CD4-positive, alpha-beta T cell (primary cell): ENCODE results near the gene CRYL1. TPM values are rescaled to one million over a fixed set of nuclear protein-coding genes. Genes with fewer than 3 reads are reported as not detected.

ENCODE experiments used
- ATAC-seq: fragments of 200-7000 bp; cut with Tn5 transposase; one replicate; pipeline ENCODE4 v1.10.0; 2022; ENCODE audit warnings: mild to moderate bottlenecking; ENCODE audit not compliant: poor library complexity
- CTCF ChIA-PET: fragments of 350-600 bp; sonication (Branson Sonifier 250); formaldehyde crosslinking; loops from one replicate; lab custom pipeline; 2021; ENCODE audit warnings: antibody characterized with exemption, inconsistent platforms; lab: Charles Lee
- POLR2A ChIA-PET: fragments of 350-600 bp; sonication (Branson Sonifier 250); formaldehyde crosslinking; loops from one replicate; lab custom pipeline; 2021; ENCODE audit warnings: antibody characterized with exemption, inconsistent platforms; lab: Charles Lee
- DNase-seq, 14 experiments: peaks; one replicate each; pipeline ENCODE4 v3.0.0-alpha.2; 2013 to 2020; ENCODE audit warnings: mixed read lengths in 2 of 14
- H3K27ac ChIP-seq, 2 donors: one replicate each; pipeline versions ENCODE4 v1.5.1 to v1.7.0; 2013; ENCODE audit warnings: low read length in 2 of 2, low read depth in 1 of 2, mild to moderate bottlenecking in 1 of 2
- H3K27me3 ChIP-seq, 2 experiments: 1 replicate in 1 of 2; 2 replicates in 1 of 2; pipeline versions ENCODE4 v1.6.1 to v1.7.0; 2013; ENCODE audit warnings: low read length in 2 of 2, control low read depth in 1 of 2, mild to moderate bottlenecking in 1 of 2, moderate library complexity in 1 of 2; ENCODE audit not compliant: insufficient read depth in 2 of 2, control insufficient read depth in 1 of 2
- H3K36me3 ChIP-seq: one replicate; pipeline ENCODE4 v1.6.1; 2013; ENCODE audit warnings: low read length, control low read depth; ENCODE audit not compliant: insufficient read depth
- H3K4me1 ChIP-seq: one replicate; pipeline ENCODE4 v1.6.1; 2013; ENCODE audit warnings: low read length, control low read depth; ENCODE audit not compliant: insufficient read depth
- H3K4me3 ChIP-seq: one replicate; pipeline ENCODE4 v1.5.1; 2013; ENCODE audit warnings: mild to moderate bottlenecking, low read length, moderate library complexity
- H3K9me3 ChIP-seq, 2 experiments: 1 replicate in 1 of 2; 2 replicates in 1 of 2; pipeline versions ENCODE4 v1.6.1 to v1.7.0; 2013; ENCODE audit warnings: low read length in 2 of 2, mild to moderate bottlenecking in 2 of 2, control low read depth in 1 of 2, moderate library complexity in 1 of 2; ENCODE audit not compliant: control insufficient read depth in 1 of 2, insufficient read depth in 1 of 2
- H3K27ac Mint-ChIP-seq: one replicate; pipeline ENCODE4 v1.8.0; 2020; ENCODE audit warnings: mixed read lengths
- H3K27me3 Mint-ChIP-seq: one replicate; pipeline ENCODE4 v1.8.0; 2021; ENCODE audit warnings: mixed read lengths
- H3K36me3 Mint-ChIP-seq: one replicate; pipeline ENCODE4 v1.8.0; 2021; ENCODE audit warnings: low read depth, mixed read lengths
- H3K4me1 Mint-ChIP-seq: one replicate; pipeline ENCODE4 v1.8.0; 2021; ENCODE audit warnings: low read depth, mixed read lengths
- H3K4me3 Mint-ChIP-seq: one replicate; pipeline ENCODE4 v1.8.0; 2020; ENCODE audit warnings: mild to moderate bottlenecking, mixed read lengths
- H3K9me3 Mint-ChIP-seq: one replicate; pipeline ENCODE4 v1.8.0; 2020; ENCODE audit warnings: mixed read lengths
- CTCF ChIP-seq: fragments of 200-600 bp; IDR thresholded peaks from one replicate; pipeline ENCODE4 v1.8.0; 2022; ENCODE audit warnings: antibody characterized with exemption, mild to moderate bottlenecking
- intact Hi-C, 2 experiments: fragments of 100-400 bp; cut with DNase I in 1 of 2; cut with micrococcal nuclease in 1 of 2; formaldehyde crosslinking; loops; one replicate each; pipeline versions ENCODE4 v1.15.1 to v1.9.0; 2023 to 2025; cut with DNase I, micrococcal nuclease
- total RNA-seq, 174 experiments: library from RNA in 2 of 174; stranded (reverse) in 2 of 174; gene quantifications; one replicate each; pipeline ENCODE4 v1.2.3 and lab custom pipeline; 2021 to 2026

Gene CRYL1
- total RNA-seq, 2 experiments from 2014 or later: 7.9 to 8.0 TPM

GRCh38 chr13:20566898-20567874, 41.5 kb upstream of the CRYL1 start, which contains the start of gene IFT88:
TSS of gene IFT88 (plus strand) at chr13:20567157. CDS start at chr13:20574386, 7,229 bp downstream.
- DNase-seq (peak; percentile 57 to 87 (median 78)), ATAC-seq (peak; percentile 87)
- Mint-ChIP-seq H3K4me1 (peaks cover 19% of the 10 kb centered on the region), H3K27me3 (no peaks in the 10 kb centered on the region), H3K27ac (peak within 1 kb of the TSS; percentile 82), H3K4me3 (peak within 1 kb of the TSS; percentile 96), H3K9me3 (peaks cover 6% of the 10 kb centered on the region), H3K36me3 (peaks cover 28% of the 10 kb centered on the region)
- ChIA-PET POLR2A (interaction anchor here (0.6 to 1.5 kb wide), 5 partner anchors 29 to 206 kb away, joined by 3 to 8 read pairs (median 4); partner anchors contain the start of gene CRYL1), CTCF (interaction anchor here (1.3 kb wide), 1 partner anchor 41 kb away, joined by 3 read pairs; no protein-coding TSS in a partner anchor)
- H3K27me3 ChIP-seq: no peaks in the 10 kb centered on the region
- intact Hi-C loops: loop anchor here (2.0 to 10.0 kb wide), 5 partner anchors 40 to 728 kb away; partner anchors contain the start of gene CRYL1 (in 1 of the 2)
- H3K9me3 ChIP-seq: peaks cover 7% of the 10 kb centered on the region in 2 experiments
- no peaks in the 10 kb centered on the region for H3K36me3 ChIP-seq
- peaks cover 15% of the 10 kb centered on the region for H3K4me1 ChIP-seq
- no peak for TF ChIP-seq CTCF
- H3K4me3 ChIP-seq: peak within 1 kb of the TSS; percentile 69
- peak within 1 kb of the TSS; percentile 53 to 60 for H3K27ac ChIP-seq

DNA sequence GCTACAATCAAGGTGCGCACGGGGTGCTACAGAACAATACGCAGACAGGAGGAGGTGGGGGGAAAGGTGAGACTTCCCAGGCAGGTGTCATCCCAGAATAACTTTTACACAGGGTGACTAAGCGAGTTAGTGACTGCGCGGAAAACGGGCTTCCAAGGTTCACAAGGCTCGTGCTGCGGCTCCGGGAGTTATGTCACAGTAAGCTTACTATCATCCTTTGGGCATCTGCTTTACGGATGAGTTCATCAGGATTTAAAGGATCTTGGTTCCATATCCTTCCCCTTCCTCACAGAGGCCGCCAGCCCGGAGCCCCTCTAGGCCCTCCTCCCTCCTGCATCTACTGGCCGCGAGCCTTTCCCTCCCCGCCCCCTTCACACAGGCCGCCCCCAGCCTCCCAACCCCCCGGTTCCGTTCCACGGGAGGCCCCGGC, 40.8 kb upstream of the CRYL1 start:
- CTCF ChIA-PET: interaction anchor here (1.3 kb wide), 1 partner anchor 40 kb away, joined by 3 read pairs; no protein-coding TSS in a partner anchor
- POLR2A ChIA-PET: interaction anchor here (1.0 kb wide), 1 partner anchor 40 kb away, joined by 5 read pairs; the partner anchor contains the start of gene CRYL1
- Mint-ChIP-seq H3K36me3 (peaks cover 20% of the 10 kb centered on the region), H3K27me3 (no peaks in the 10 kb centered on the region), H3K4me3 (peak overlapping the region; percentile 96), H3K27ac (peak overlapping the region; percentile 82), H3K4me1 (peaks cover 19% of the 10 kb centered on the region), H3K9me3 (peaks cover 6% of the 10 kb centered on the region)
- intact Hi-C loops: loop anchor here (2.0 to 10.0 kb wide), 5 partner anchors 39 to 728 kb away; partner anchors contain the start of gene CRYL1 (in 1 of the 2)
- Histone ChIP-seq H3K4me1 (peaks cover 15% of the 10 kb centered on the region), H3K4me3 (peak overlapping the region; percentile 69), H3K27ac (peak overlapping the region; percentile 46 to 53), H3K9me3 (peaks cover 7% of the 10 kb centered on the region in 2 experiments), H3K27me3 (no peaks in the 10 kb centered on the region), H3K36me3 (no peaks in the 10 kb centered on the region)
- peak in 4 of 14 experiments; percentile 0 to 10 (median 2) for DNase-seq
- ATAC-seq: no peak
- TF ChIP-seq CTCF: no peak

- intact Hi-C loops: loop anchor here (2.0 to 10.0 kb wide), 4 partner anchors 38 to 730 kb away; partner anchors contain the start of gene CRYL1 (in 2 of the 2)
- Histone ChIP-seq H3K27me3 (no peaks in the 10 kb centered on the region), H3K36me3 (no peaks in the 10 kb centered on the region), H3K4me1 (peaks cover 15% of the 10 kb centered on the region), H3K4me3 (no peak overlapping the region), H3K9me3 (peaks cover 7% of the 10 kb centered on the region in 2 experiments), H3K27ac (no peak overlapping the region)
- Mint-ChIP-seq H3K27ac (no peak overlapping the region), H3K9me3 (peaks cover 6% of the 10 kb centered on the region), H3K36me3 (peaks cover 15% of the 10 kb centered on the region), H3K4me1 (peaks cover 19% of the 10 kb centered on the region), H3K27me3 (no peaks in the 10 kb centered on the region), H3K4me3 (peak overlapping the region; percentile 63)
- ChIA-PET CTCF (no interaction called here), POLR2A (interaction anchor here (1.0 kb wide), 1 partner anchor 39 kb away, joined by 5 read pairs; the partner anchor contains the start of gene CRYL1)
- DNase-seq (no peak), ATAC-seq (no peak)
- no peak for TF ChIP-seq CTCF
These were observed 39.6 kb upstream of the CRYL1 start for GRCh38 chr13:20565115-20565736.
